B cell (primary cell): ENCODE results near the gene NEMP1.
A peak's percentile ranks its signal among the peaks of the same experiment; 100 is the strongest.

ENCODE experiments used
- CTCF ChIP-seq: fragments of 200-600 bp; IDR thresholded peaks from one replicate; pipeline ENCODE4 v1.8.0; 2022; ENCODE audit warnings: antibody characterized with exemption, mild to moderate bottlenecking
- EZH2 ChIP-seq: IDR thresholded peaks from 2 replicates; pipeline ENCODE4 v1.6.1; 2012; ENCODE audit warnings: borderline replicate concordance, low read depth, mild to moderate bottlenecking, moderate library complexity, low read length; ENCODE audit not compliant: insufficient read depth, poor library complexity, severe bottlenecking

GRCh38 chr12:57005980-57006808 lies 72.4 kb downstream of the NEMP1 start, which contains the start of gene ZBTB39:
- TF ChIP-seq CTCF, result peak; percentile 61
- no peak for TF ChIP-seq EZH2
